CD14-positive monocyte (primary cell): ENCODE data around the gene BRSK2. TPM values are rescaled to one million over a fixed set of nuclear protein-coding genes. Genes with fewer than 3 reads are reported as not detected.

ENCODE experiments used
- DNase-seq, 3 donors: peaks; one replicate each; pipeline ENCODE4 v3.0.0-alpha.2; 2011 to 2022
- H2AFZ ChIP-seq: 2 replicates; pipeline ENCODE4 v1.6.0; 2012; ENCODE audit warnings: mild to moderate bottlenecking, low read depth, low read length, inconsistent platforms; ENCODE audit not compliant: insufficient read depth, poor library complexity, severe bottlenecking
- H3K27ac ChIP-seq, 2 donors: 1 replicate in 1 of 2; 2 replicates in 1 of 2; pipeline ENCODE4 v1.5.1; 2012 to 2013; ENCODE audit warnings: low read length in 2 of 2, control low read depth in 1 of 2, inconsistent platforms in 1 of 2, low read depth in 1 of 2, mild to moderate bottlenecking in 1 of 2
- H3K27me3 ChIP-seq, 2 donors: one replicate each; pipeline versions ENCODE4 v1.6.0 to v1.6.1; 2011 to 2013; ENCODE audit warnings: low read length in 2 of 2; ENCODE audit not compliant: control insufficient read depth in 2 of 2, insufficient read depth in 2 of 2
- H3K36me3 ChIP-seq, 2 donors: replicated peaks in 1 of 2; 1 replicate in 1 of 2; 2 replicates in 1 of 2; pipeline versions ENCODE4 v1.5.1 to v1.6.1; 2012 to 2013; ENCODE audit warnings: low read length in 2 of 2, control low read depth in 1 of 2, inconsistent platforms in 1 of 2, mild to moderate bottlenecking in 1 of 2; ENCODE audit not compliant: insufficient read depth in 2 of 2, control insufficient read depth in 1 of 2
- H3K4me1 ChIP-seq, 2 donors: 1 replicate in 1 of 2; 2 replicates in 1 of 2; pipeline versions ENCODE4 v1.5.1 to v1.6.1; 2012 to 2013; ENCODE audit warnings: low read length in 2 of 2, control low read depth in 1 of 2, inconsistent platforms in 1 of 2, mild to moderate bottlenecking in 1 of 2, moderate library complexity in 1 of 2; ENCODE audit not compliant: insufficient read depth in 2 of 2, control insufficient read depth in 1 of 2
- H3K4me2 ChIP-seq: replicated peaks from 2 replicates; pipeline ENCODE3; 2012; ENCODE audit warnings: low read length, moderate library complexity, mild to moderate bottlenecking; ENCODE audit not compliant: poor library complexity, severe bottlenecking; ENCODE audit errors: extremely low read depth
- H3K4me3 ChIP-seq, 3 experiments: fragments of 200-600 bp in 1 of 3; sonication (generic) in 1 of 3; replicated peaks in 1 of 3; 1 replicate in 2 of 3; 2 replicates in 1 of 3; pipeline ENCODE4 v1.5.1; 2011 to 2013; ENCODE audit warnings: low read length in 3 of 3, mild to moderate bottlenecking in 3 of 3, control low read depth in 2 of 3, low read depth in 2 of 3, inconsistent platforms in 1 of 3, moderate library complexity in 1 of 3
- H3K79me2 ChIP-seq: 2 replicates; pipeline ENCODE4 v1.6.0; 2012; ENCODE audit warnings: mild to moderate bottlenecking, control low read depth, inconsistent platforms, low read length, moderate library complexity; ENCODE audit not compliant: insufficient read depth
- H3K9ac ChIP-seq: 2 replicates; pipeline ENCODE4 v1.6.0; 2017; ENCODE audit warnings: low read length, mild to moderate bottlenecking; ENCODE audit not compliant: insufficient read depth, poor library complexity, severe bottlenecking
- H3K9me3 ChIP-seq, 2 donors: replicated peaks in 1 of 2; 1 replicate in 1 of 2; 2 replicates in 1 of 2; pipeline versions ENCODE4 v1.5.1 to v1.6.1; 2012 to 2013; ENCODE audit warnings: low read length in 2 of 2, control low read depth in 1 of 2; ENCODE audit not compliant: control insufficient read depth in 1 of 2, insufficient read depth in 1 of 2
- H4K20me1 ChIP-seq: 2 replicates; pipeline ENCODE4 v1.6.0; 2012; ENCODE audit warnings: mild to moderate bottlenecking, low read length, control low read depth, moderate library complexity; ENCODE audit not compliant: insufficient read depth
- H3K27ac Mint-ChIP-seq, 7 donors: one replicate each; pipeline ENCODE4 v1.8.0; 2020; ENCODE audit warnings: mild to moderate bottlenecking in 7 of 7, mixed read lengths in 7 of 7, moderate library complexity in 6 of 7, inconsistent platforms in 2 of 7
- H3K27me3 Mint-ChIP-seq, 3 donors: one replicate each; pipeline ENCODE4 v1.8.0; 2021 to 2022; ENCODE audit warnings: low read depth in 3 of 3, mild to moderate bottlenecking in 3 of 3, mixed read lengths in 3 of 3, moderate library complexity in 3 of 3, inconsistent platforms in 1 of 3
- H3K36me3 Mint-ChIP-seq, 2 donors: one replicate each; pipeline ENCODE4 v1.8.0; 2020; ENCODE audit warnings: mixed read lengths in 2 of 2, inconsistent platforms in 1 of 2, mild to moderate bottlenecking in 1 of 2
- H3K4me1 Mint-ChIP-seq: one replicate; pipeline ENCODE4 v1.8.0; 2020; ENCODE audit warnings: mild to moderate bottlenecking, mixed read lengths
- H3K4me3 Mint-ChIP-seq, 2 donors: one replicate each; pipeline ENCODE4 v1.8.0; 2020; ENCODE audit warnings: mild to moderate bottlenecking in 2 of 2, mixed read lengths in 2 of 2, moderate library complexity in 1 of 2
- H3K9me3 Mint-ChIP-seq, 7 donors: one replicate each; pipeline ENCODE4 v1.8.0; 2020 to 2022; ENCODE audit warnings: mixed read lengths in 7 of 7, mild to moderate bottlenecking in 6 of 7, moderate library complexity in 6 of 7, inconsistent platforms in 2 of 7
- CTCF ChIP-seq: fragments of 200-600 bp; IDR thresholded peaks from one replicate; pipeline ENCODE4 v1.8.0; 2022; ENCODE audit warnings: antibody characterized with exemption, mild to moderate bottlenecking
- WGBS: methylation state at CpG from one replicate; pipeline ENCODE4 v1.1.5; 2013; ENCODE audit warnings: missing lambda C conversion rate; ENCODE audit not compliant: insufficient coverage; 5-methylcytosine and 5-hydroxymethylcytosine counted together
- intact Hi-C, 2 donors: fragments of 100-400 bp; cut with micrococcal nuclease; formaldehyde crosslinking; loops; one replicate each; pipeline versions ENCODE4 v1.15.0 to v1.15.1; 2023
- polyA plus RNA-seq, 3 donors: library from polyadenylated mRNA; depleted of rRNA in 1 of 3; unstranded in 2 of 3; stranded (reverse) in 1 of 3; fragments of 300-500 nt in 2 of 3; fragments of >200 nt in 1 of 3; fragmentation: Illumina TruSeq in 2 of 3; gene quantifications; 1 replicate in 2 of 3; 2 replicates in 1 of 3; pipeline ENCODE4 v1.2.3, GENCODE V29; 2012 to 2021

BRSK2 gene
- polyA plus RNA-seq, 3 donors: 0.13 TPM; not detected in 2

- peaks cover 100% of the 10 kb centered on the region for H4K20me1 ChIP-seq
- H3K9me3 Mint-ChIP-seq: peaks cover 0 to 9% (median 3%) of the 10 kb centered on the region in 7 donors
- no peak overlapping the region for H3K27ac ChIP-seq
- no peak overlapping the region for H3K9ac ChIP-seq
- no peak overlapping the region for H3K4me2 ChIP-seq
- H3K9me3 ChIP-seq: no peaks in the 10 kb centered on the region
- H3K27ac Mint-ChIP-seq: peak overlapping the region in 1 of 7 donors; percentile 31
- H3K4me3 ChIP-seq: no peak overlapping the region
- peaks cover 6 to 25% of the 10 kb centered on the region in 2 donors for H3K36me3 ChIP-seq
- peaks cover 20 to 41% of the 10 kb centered on the region in 2 donors for H3K36me3 Mint-ChIP-seq
- peaks cover 0 to 4% (median 2%) of the 10 kb centered on the region in 3 donors for H3K27me3 Mint-ChIP-seq
- H3K4me3 Mint-ChIP-seq: no peak overlapping the region
- peaks cover 83% of the 10 kb centered on the region for H3K79me2 ChIP-seq
- H3K4me1 ChIP-seq: peaks cover 0 to 5% of the 10 kb centered on the region in 2 donors
- intact Hi-C loops: no loop called here
- H3K27me3 ChIP-seq: no peaks in the 10 kb centered on the region
- no peak for TF ChIP-seq CTCF
- peaks cover 10% of the 10 kb centered on the region for H3K4me1 Mint-ChIP-seq
- WGBS: 97% methylated on average over 26 of the region's 28 CpGs
- H2AFZ ChIP-seq: no peak overlapping the region
- no peak for DNase-seq
These were observed 111.0 kb downstream of the BRSK2 start for GRCh38 chr11:1500466-1501420.

- peaks cover 78% of the 10 kb centered on the region for H3K79me2 ChIP-seq
- H2AFZ ChIP-seq: no peak overlapping the region
- no peak overlapping the region for H3K4me3 ChIP-seq
- H3K9ac ChIP-seq: no peak overlapping the region
- Mint-ChIP-seq H3K4me1 (peaks cover 12% of the 10 kb centered on the region), H3K27ac (no peak overlapping the region), H3K4me3 (no peak overlapping the region), H3K36me3 (peaks cover 20 to 40% of the 10 kb centered on the region in 2 donors), H3K9me3 (peaks cover 0 to 9% (median 1%) of the 10 kb centered on the region in 7 donors), H3K27me3 (peaks cover 0 to 6% (median 2%) of the 10 kb centered on the region in 3 donors)
- DNase-seq: no peak
- H3K9me3 ChIP-seq: no peaks in the 10 kb centered on the region
- WGBS: 94% methylated on average over 21 of the region's 25 CpGs
- H3K36me3 ChIP-seq: peaks cover 6 to 25% of the 10 kb centered on the region in 2 donors
- H3K27me3 ChIP-seq: no peaks in the 10 kb centered on the region
- no peak overlapping the region for H3K4me2 ChIP-seq
- H4K20me1 ChIP-seq: peaks cover 100% of the 10 kb centered on the region
- no peak overlapping the region for H3K27ac ChIP-seq
- intact Hi-C loops: no loop called here
- peaks cover 0 to 5% of the 10 kb centered on the region in 2 donors for H3K4me1 ChIP-seq
- no peak for TF ChIP-seq CTCF
These were observed 111.9 kb downstream of the BRSK2 start for GRCh38 chr11:1501421-1502167.
